Right lobe of liver (tissue), 6 donors: ENCODE results near the gene PRR22. TPM values are rescaled to one million over a fixed set of nuclear protein-coding genes. Genes with fewer than 3 reads are reported as not detected.

ENCODE experiments used
- ATAC-seq, 4 donors: fragments of 200-7000 bp; cut with Tn5 transposase; one replicate each; pipeline ENCODE4 v1.9.1; 2020; ENCODE audit warnings: mild to moderate bottlenecking in 4 of 4, moderate library complexity in 4 of 4
- DNase-seq, 3 donors: peaks; one replicate each; pipeline ENCODE4 v3.0.0-alpha.2; 2020
- H3K27ac ChIP-seq, 3 donors: fragments of 200-600 bp; one replicate each; pipeline ENCODE4 v1.8.0; 2022
- H3K27me3 ChIP-seq, 2 donors: fragments of 200-600 bp; one replicate each; pipeline ENCODE4 v1.8.0; 2022
- H3K36me3 ChIP-seq, 4 donors: fragments of 200-600 bp; sonication (generic) in 1 of 4; one replicate each; pipeline versions ENCODE4 v1.5.1 to v1.8.0; 2017 to 2022; ENCODE audit warnings: control low read depth in 1 of 4
- H3K4me1 ChIP-seq, 4 donors: fragments of 200-600 bp; sonication (generic) in 1 of 4; one replicate each; pipeline versions ENCODE4 v1.5.1 to v1.8.0; 2017 to 2022; ENCODE audit warnings: control low read depth in 1 of 4
- H3K4me3 ChIP-seq, 3 donors: fragments of 200-600 bp; one replicate each; pipeline ENCODE4 v1.8.0; 2022
- H3K9me3 ChIP-seq, 4 donors: fragments of 200-600 bp; sonication (generic) in 1 of 4; one replicate each; pipeline versions ENCODE4 v1.5.1 to v1.8.0; 2017 to 2022; ENCODE audit warnings: control low read depth in 1 of 4
- POLR2A ChIP-seq: fragments of 450-650 bp; IDR thresholded peaks from one replicate; pipeline ENCODE4 v1.6.1; 2017; ENCODE audit warnings: antibody characterized with exemption, mild to moderate bottlenecking
- WGBS: methylation state at CpG from one replicate; pipeline ENCODE4 v1.1.6; 2018; ENCODE audit warnings: low coverage, low lambda C conversion rate; ENCODE audit not compliant: insufficient coverage; ENCODE audit errors: missing lambda C conversion rate; 5-methylcytosine and 5-hydroxymethylcytosine counted together
- intact Hi-C, 2 donors: fragments of 100-400 bp; cut with DNase I; formaldehyde crosslinking; loops; one replicate each; pipeline versions ENCODE4 v1.11.2 to v1.14.1; 2022
- total RNA-seq, 6 experiments: library from RNA; depleted of rRNA in 2 of 6; stranded (reverse); fragments of >200 nt in 2 of 6; fragmentation: NEBNext Ultra II Directional in 3 of 6; extraction: Animal tissue kit (Norgen Biotek cat#: 25700) in 3 of 6; gene quantifications; one replicate each; pipeline versions ENCODE4 v1.1.0 to v1.2.4, GENCODE V29; 2016 to 2023
- TF ChIP-seq, protein P1 (sequence below), 4 donors: fragments of 200-600 bp in 3 of 4; fragments of 450-650 bp in 1 of 4; IDR thresholded peaks; one replicate each; pipeline versions ENCODE4 v1.5.1 to v1.8.0; 2016 to 2022; ENCODE audit warnings: antibody characterized with exemption in 4 of 4, mild to moderate bottlenecking in 2 of 4
- donor health status: DM: no; HTN: yes; CAD: no.
- donor health status: DM: no; HTN: no; CAD: no.
- donor health status: DM: no; HTN: no; CAD: no.
- donor health status: DM: no; HTN: yes; CAD: no.
- donor health status: DM: no; HTN: yes; CAD: no.

The PRR22 gene
- total RNA-seq, 6 experiments from 2014 or later: 1.7 to 3.3 (median 2.1) TPM

DNA sequence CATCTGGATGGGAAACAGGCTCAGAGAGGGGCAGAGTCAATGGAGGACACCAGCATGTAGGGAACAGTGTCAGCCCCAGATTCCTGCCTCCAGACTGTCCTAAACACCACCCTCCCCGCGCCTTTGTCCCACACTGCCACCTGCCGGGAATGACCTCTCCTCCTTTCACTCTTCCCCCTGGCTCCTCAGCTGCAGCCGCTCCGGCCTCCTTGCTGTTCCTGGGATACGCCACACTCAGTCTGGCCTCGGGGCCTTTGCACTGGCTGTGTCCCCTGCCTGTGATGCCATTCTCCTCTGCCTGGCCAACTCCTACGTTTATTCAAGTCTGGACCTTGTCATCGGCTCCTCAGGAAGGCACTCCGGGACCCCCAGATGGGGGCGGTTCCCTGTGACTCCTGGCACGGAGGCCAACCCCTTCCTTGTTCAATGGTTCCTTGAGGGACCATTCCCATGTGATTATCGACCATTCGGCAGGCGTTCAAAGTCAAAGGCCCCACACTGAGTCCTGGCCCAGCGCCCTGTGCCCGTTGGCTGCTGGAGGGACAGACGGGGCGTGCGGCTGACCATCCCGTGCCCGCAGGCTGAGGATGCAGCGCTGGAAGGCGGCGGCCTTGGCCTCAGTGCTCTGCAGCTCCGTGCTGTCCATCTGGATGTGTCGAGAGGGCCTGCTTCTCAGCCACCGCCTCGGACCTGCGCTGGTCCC lies 39.2 kb upstream of the PRR22 start:
- no peaks in the 10 kb centered on the region for H3K36me3 ChIP-seq
- no peak overlapping the region for H3K27ac ChIP-seq
- intact Hi-C loops: loop anchor here in 1 of 2 donors (5.0 kb wide), 1 partner anchor 74 kb away; no protein-coding TSS in a partner anchor
- ATAC-seq (peak; percentile 9 to 29 (median 20)), DNase-seq (peak in 2 of 3 donors; percentile 63 to 66)
- no peaks in the 10 kb centered on the region for H3K9me3 ChIP-seq
- TF ChIP-seq, protein P1, sequence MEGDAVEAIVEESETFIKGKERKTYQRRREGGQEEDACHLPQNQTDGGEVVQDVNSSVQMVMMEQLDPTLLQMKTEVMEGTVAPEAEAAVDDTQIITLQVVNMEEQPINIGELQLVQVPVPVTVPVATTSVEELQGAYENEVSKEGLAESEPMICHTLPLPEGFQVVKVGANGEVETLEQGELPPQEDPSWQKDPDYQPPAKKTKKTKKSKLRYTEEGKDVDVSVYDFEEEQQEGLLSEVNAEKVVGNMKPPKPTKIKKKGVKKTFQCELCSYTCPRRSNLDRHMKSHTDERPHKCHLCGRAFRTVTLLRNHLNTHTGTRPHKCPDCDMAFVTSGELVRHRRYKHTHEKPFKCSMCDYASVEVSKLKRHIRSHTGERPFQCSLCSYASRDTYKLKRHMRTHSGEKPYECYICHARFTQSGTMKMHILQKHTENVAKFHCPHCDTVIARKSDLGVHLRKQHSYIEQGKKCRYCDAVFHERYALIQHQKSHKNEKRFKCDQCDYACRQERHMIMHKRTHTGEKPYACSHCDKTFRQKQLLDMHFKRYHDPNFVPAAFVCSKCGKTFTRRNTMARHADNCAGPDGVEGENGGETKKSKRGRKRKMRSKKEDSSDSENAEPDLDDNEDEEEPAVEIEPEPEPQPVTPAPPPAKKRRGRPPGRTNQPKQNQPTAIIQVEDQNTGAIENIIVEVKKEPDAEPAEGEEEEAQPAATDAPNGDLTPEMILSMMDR (IDR thresholded peaks at IDR 0.05): peak; percentile 31 to 45 (median 42)
- TF ChIP-seq POLR2A: no peak
- no peaks in the 10 kb centered on the region for H3K27me3 ChIP-seq
- WGBS: 50% methylated on average over 10 of the region's 30 CpGs
- H3K4me3 ChIP-seq: no peak overlapping the region
- peaks cover 0 to 18% (median 4%) of the 10 kb centered on the region in 4 donors for H3K4me1 ChIP-seq

DNA sequence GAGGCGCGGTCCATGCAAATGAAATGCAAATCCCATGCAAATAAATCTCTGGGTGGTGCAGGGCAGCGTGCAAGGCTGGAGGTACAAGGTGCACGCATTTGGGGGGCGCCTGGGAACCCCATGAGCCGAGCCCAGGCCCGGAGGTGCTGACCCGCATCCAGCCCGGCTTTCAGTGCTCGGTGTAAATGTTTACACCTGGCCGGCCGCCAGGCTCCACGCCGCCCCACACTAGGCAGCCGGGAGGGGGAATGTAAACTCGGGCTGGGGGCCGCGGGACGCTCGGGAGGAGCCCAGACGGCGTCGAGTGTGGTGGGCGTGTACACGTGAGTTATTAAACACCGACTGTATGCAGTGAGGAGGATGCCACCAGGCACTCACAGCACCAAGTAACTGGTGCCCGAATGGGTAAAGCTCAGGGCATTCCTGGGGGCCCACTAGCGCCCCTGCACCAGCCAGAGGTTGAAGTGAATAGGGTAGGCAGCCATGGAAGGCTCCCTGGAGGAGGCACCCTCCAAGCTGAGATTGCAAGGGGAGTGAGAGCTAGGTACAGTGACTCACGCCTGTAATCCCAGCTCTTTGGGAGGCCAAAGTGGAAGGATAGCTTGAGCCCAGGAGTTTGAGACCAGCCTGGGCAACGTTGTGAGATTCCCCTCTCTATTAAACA lies 37.8 kb upstream of the PRR22 start:
- H3K27me3 ChIP-seq: no peaks in the 10 kb centered on the region
- ATAC-seq: peak in 3 of 4 donors; percentile 5 to 10 (median 9)
- H3K27ac ChIP-seq: no peak overlapping the region
- intact Hi-C loops: loop anchor here in 1 of 2 donors (5.0 kb wide), 1 partner anchor 75 kb away; no protein-coding TSS in a partner anchor
- H3K4me1 ChIP-seq: peaks cover 0 to 18% (median 3%) of the 10 kb centered on the region in 4 donors
- H3K4me3 ChIP-seq: no peak overlapping the region
- DNase-seq: peak in 1 of 3 donors; percentile 60
- TF ChIP-seq, protein P1 (IDR thresholded peaks at IDR 0.05): no peak
- no peak for TF ChIP-seq POLR2A
- H3K36me3 ChIP-seq: no peaks in the 10 kb centered on the region
- no peaks in the 10 kb centered on the region for H3K9me3 ChIP-seq
- WGBS: 38% methylated on average over 8 of the region's 30 CpGs

DNA sequence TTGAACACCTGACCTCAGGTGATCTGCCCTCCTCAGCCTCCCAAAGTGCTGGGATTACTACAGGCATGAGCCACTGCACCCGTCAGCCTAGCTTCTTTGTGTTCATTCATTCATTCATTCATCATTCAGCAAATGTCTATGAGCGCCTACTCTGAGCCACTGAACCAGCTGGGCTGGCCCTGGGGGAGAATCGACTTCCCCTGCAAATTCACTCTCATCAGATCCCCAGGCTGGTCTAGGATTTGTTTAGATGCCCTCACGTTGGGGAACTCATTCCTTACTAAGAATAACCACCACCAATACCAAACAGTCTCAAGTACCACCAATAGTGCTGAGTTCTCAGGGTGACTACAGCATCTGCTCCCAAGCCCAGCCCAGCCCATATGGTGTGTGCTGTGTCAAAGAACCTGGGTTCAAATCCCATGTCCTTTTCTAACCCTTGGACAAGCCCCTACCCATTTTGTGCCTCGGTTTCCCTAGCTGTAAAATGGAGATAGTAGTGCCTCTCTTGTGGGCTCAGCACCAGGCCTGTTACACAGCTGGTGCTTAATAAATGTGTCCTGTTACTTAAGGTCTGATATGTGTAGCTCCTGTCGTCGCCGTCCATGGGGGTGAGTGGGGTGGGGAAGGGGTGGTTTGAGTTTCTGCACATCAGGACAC lies 37.1 kb upstream of the PRR22 start:
- DNase-seq: no peak
- WGBS: 48% methylated on average over 7 of the region's 8 CpGs

DNA sequence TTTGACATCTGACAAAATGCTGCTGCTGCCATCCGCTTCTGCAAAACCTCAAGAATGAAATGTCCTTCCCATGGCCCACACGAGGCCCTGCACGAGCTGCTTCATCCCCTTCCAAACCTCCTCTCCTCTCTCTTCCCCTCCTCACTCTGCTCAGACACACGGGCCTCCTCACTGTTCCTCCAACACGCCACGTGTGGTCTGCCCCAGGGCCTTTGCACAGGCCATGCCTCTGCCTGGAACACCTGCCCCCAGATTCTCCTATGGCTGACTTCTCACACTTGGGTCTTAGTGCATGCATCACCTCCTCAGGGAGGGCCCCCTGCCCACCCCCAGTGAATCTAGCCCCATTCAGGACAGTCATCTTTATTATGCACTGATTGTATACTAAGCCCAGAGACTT lies 36.2 kb upstream of the PRR22 start:
- no peak for DNase-seq
- Histone ChIP-seq H3K4me3 (no peak overlapping the region), H3K27ac (no peak overlapping the region), H3K27me3 (no peaks in the 10 kb centered on the region), H3K4me1 (peaks cover 0 to 9% (median 0%) of the 10 kb centered on the region in 4 donors), H3K9me3 (no peaks in the 10 kb centered on the region), H3K36me3 (no peaks in the 10 kb centered on the region)
- intact Hi-C loops: loop anchor here in 1 of 2 donors (5.0 kb wide), 1 partner anchor 77 kb away; no protein-coding TSS in a partner anchor
- ATAC-seq: no peak
- WGBS: 61% methylated on average over 6 of the region's 6 CpGs
- TF ChIP-seq POLR2A: no peak
- TF ChIP-seq, protein P1 (IDR thresholded peaks at IDR 0.05): no peak

More for the DNA sequence above, 37.1 kb upstream of the PRR22 start:
- TF ChIP-seq POLR2A: no peak
- TF ChIP-seq, protein P1 (IDR thresholded peaks at IDR 0.05): no peak
- H3K27me3 ChIP-seq: no peaks in the 10 kb centered on the region
- H3K9me3 ChIP-seq: no peaks in the 10 kb centered on the region
- no peak overlapping the region for H3K4me3 ChIP-seq
- ATAC-seq: no peak
- peaks cover 0 to 13% (median 0%) of the 10 kb centered on the region in 4 donors for H3K4me1 ChIP-seq
- no peaks in the 10 kb centered on the region for H3K36me3 ChIP-seq
- intact Hi-C loops: loop anchor here in 1 of 2 donors (5.0 kb wide), 1 partner anchor 76 kb away; no protein-coding TSS in a partner anchor
- H3K27ac ChIP-seq: no peak overlapping the region
